ENCODE data around the gene CNBP.

CNBP gene

DNA sequence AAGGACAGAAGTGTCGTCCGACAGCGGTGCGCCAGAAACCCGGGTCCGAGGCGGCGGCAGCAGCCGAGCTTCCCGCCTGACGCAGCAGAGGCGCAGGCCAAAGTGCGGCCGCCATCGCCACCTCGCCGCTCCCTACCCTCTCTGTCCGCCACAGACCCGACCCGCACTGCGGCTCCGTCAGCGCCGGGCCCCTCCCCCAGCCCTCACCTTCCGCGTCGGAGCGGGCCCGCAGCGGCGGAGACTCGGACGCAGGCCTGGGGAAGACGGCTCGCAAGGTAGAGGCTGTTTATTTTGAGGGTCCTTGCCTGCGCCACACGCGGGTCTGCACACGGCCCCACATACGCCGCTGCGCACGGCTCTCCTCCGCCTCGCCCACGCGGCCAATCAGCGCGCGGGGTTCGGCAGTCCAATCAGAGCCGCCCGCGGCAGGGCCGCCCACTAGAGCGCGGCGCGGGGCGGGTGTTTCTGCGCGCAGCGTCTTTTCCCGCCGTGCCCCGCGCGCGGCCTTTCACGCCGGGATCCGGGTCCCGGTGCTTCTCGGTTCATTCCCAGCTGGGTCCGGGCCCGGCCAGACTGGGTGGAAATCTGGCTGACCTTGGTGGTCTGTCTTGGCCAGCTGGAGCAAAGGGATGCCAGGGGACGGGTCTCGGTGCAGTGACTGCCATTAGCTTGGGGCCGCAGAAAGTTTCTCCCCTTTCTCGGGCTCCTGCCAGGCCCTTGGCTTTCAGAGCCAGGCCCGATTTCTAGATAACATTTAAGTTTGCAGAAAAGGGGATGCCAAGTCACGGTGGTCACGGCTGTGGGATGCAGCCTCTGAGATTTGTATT lies at the start of gene CNBP:
Gene CNBP (minus strand): TSS at position 328 of the 827 bp plus-strand sequence. CDS start 12,139 bp downstream, outside the sequence.
- Mint-ChIP-seq H3K4me1 (peaks cover 44% of the 10 kb centered on the region), H3K4me3 (peak within 1 kb of the TSS; percentile 95)

DNA sequence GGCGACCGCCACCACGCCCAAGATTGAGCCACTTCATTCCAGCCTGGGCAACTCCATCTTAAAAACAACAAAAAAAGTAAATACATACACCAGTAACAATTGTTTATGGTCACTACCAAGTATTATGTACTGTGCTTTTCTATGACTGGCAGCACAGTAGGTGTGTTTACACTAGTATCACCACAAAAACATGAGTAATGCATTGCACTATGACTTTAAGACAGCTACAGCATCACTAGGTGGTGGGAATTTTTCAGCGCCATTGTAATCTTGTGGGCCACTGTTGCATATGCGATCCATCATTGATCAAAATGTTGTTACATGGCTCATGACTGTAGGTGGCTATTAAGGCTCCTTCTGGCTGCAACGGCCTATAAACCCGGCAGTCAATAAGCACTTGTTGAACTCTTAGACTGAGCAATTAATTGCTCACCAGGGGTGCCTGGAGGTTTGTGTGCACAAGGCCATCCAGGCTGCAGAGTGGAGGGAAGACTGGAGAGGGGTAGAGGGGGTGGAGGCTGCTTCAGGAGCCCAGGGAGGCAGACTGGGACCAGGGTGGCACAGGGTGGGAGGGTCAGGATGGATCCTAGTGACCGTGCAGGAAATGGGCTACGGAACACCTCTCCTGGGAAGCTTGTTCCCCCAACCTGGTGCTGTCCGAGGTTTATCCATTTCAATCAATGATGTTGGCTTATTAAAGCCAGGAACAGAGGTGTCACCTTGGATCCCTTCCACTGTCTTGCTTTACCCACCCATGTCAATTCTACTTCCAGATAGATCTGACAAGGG lies 47.8 kb upstream of the CNBP start:
- H3K27me3 Mint-ChIP-seq (ENCODE audit: low read depth, poor library complexity) = peaks cover 8% of the 10 kb centered on the region
- H3K4me3 Mint-ChIP-seq = no peak overlapping the region
- TF ChIP-seq, protein P1, sequence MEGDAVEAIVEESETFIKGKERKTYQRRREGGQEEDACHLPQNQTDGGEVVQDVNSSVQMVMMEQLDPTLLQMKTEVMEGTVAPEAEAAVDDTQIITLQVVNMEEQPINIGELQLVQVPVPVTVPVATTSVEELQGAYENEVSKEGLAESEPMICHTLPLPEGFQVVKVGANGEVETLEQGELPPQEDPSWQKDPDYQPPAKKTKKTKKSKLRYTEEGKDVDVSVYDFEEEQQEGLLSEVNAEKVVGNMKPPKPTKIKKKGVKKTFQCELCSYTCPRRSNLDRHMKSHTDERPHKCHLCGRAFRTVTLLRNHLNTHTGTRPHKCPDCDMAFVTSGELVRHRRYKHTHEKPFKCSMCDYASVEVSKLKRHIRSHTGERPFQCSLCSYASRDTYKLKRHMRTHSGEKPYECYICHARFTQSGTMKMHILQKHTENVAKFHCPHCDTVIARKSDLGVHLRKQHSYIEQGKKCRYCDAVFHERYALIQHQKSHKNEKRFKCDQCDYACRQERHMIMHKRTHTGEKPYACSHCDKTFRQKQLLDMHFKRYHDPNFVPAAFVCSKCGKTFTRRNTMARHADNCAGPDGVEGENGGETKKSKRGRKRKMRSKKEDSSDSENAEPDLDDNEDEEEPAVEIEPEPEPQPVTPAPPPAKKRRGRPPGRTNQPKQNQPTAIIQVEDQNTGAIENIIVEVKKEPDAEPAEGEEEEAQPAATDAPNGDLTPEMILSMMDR (IDR thresholded peaks at IDR 0.05) = no peak
- H3K27ac Mint-ChIP-seq = no peak overlapping the region
- peaks cover 13% of the 10 kb centered on the region for H3K4me1 Mint-ChIP-seq
- H3K36me3 Mint-ChIP-seq (ENCODE audit: low read depth) = no peaks in the 10 kb centered on the region
- DNase-seq = no peak
- H3K9me3 Mint-ChIP-seq = peaks cover 3% of the 10 kb centered on the region

More for the DNA sequence above, at the start of gene CNBP:
- Mint-ChIP-seq H3K36me3 (ENCODE audit: low read depth) (peaks cover 19% of the 10 kb centered on the region), H3K27ac (peak within 1 kb of the TSS; percentile 98), H3K9me3 (no peaks in the 10 kb centered on the region), H3K27me3 (ENCODE audit: low read depth, poor library complexity) (no peaks in the 10 kb centered on the region)
- DNase-seq = peak; percentile 92
- TF ChIP-seq, protein P1 (IDR thresholded peaks at IDR 0.05) = no peak

DNA sequence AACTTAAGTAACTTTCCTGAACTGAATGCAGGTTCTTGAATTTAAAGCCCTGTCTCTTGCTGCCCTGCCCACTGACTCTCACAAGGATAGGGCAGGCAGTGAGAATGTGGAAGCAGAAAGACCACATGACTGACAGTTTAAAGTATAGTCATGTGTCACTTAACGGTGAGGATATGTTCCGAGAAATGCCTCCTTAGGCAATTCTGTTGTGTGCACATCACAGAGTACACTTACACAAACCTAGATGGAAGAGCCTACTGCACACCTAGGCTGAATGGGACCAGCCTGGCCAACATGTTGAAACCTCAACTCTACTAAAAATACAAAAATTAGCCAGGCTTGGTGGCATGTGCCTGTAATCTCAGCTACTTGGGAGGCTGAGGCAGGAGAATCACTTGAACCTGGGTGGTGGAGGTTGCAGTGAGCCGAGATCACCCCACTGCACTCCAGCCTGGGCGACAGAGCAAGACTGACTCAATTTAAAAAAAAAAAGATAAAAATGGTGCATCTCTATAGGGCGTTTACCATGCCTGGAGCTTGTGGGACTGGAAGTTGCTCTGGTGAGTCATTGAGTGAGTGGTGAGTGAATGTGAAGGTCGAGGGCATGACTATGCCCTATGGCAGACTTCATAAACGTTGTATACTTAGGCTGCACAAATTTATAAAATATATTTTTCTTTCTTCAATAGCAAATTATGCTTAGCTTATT lies 46.8 kb upstream of the CNBP start:
- Mint-ChIP-seq H3K4me3 (no peak overlapping the region), H3K9me3 (no peaks in the 10 kb centered on the region), H3K4me1 (peaks cover 13% of the 10 kb centered on the region), H3K27ac (no peak overlapping the region), H3K36me3 (ENCODE audit: low read depth) (no peaks in the 10 kb centered on the region), H3K27me3 (ENCODE audit: low read depth, poor library complexity) (peaks cover 12% of the 10 kb centered on the region)
- DNase-seq = no peak
- TF ChIP-seq, protein P1 (IDR thresholded peaks at IDR 0.05) = no peak

DNA sequence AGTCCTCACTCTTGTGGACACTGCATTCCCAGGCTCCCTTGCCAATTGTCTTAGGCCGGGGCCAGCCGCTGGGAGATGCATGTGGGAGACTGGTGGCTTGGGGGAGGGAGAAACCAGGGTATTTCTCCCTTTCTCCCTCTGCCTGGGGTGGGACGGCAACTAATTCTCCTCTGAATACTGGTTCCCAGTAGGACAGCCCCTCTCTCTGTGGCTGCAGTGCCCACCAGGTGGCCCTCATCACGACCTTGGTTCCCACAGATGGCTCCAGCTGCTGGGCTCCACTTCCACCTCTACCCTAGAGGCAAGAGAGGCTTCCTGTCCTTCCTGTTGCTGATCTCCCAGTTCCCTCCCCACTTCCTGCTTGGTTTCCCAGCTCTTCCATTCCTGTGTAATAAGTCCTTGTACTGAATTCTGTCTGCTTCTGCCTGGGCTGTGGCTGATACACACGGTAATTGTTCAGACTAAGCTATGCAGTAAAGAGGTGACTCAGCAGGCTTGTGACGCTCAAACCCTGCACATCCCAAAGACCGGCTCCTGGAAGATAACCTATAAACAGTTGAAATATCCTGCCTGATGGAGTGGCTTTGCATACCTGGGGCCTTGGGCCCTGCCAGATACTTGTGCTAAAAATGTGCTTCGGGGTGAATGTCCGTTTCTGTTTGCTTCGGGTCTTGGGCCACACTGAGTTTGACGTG lies 45.3 kb upstream of the CNBP start:
- peaks cover 13% of the 10 kb centered on the region for H3K4me1 Mint-ChIP-seq
- H3K27ac Mint-ChIP-seq = peak overlapping the region; percentile 68
- no peak overlapping the region for H3K4me3 Mint-ChIP-seq
- DNase-seq = no peak
- peaks cover 12% of the 10 kb centered on the region for H3K27me3 Mint-ChIP-seq (ENCODE audit: low read depth, poor library complexity)
- H3K36me3 Mint-ChIP-seq (ENCODE audit: low read depth) = no peaks in the 10 kb centered on the region
- TF ChIP-seq, protein P1 (IDR thresholded peaks at IDR 0.05) = no peak
- H3K9me3 Mint-ChIP-seq = no peaks in the 10 kb centered on the region

DNA sequence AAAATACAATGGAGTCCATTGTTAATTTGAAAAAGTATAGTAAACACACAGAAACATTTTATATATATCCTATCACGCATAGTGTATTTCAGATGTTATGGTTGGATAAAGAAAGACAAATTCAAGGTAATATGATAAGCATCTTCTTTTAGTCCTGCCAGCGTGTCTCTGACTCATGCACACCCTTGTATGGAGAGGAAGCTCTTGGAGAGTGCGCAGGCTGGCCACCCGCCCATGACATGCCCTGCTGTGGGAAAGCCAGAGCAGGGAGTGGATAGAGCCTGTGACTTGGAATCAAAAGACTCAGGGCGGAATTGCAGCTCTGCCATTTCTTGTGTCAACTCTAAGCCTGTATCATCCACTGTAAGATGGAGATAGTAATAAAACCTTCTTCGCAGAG lies 42.7 kb upstream of the CNBP start:
- no peak for DNase-seq
- H3K36me3 Mint-ChIP-seq (ENCODE audit: low read depth) = no peaks in the 10 kb centered on the region

More for the DNA sequence above, 42.7 kb upstream of the CNBP start:
- Mint-ChIP-seq H3K9me3 (no peaks in the 10 kb centered on the region), H3K27ac (no peak overlapping the region), H3K4me1 (peaks cover 9% of the 10 kb centered on the region), H3K27me3 (ENCODE audit: low read depth, poor library complexity) (peaks cover 12% of the 10 kb centered on the region), H3K4me3 (no peak overlapping the region)
- TF ChIP-seq, protein P1 (IDR thresholded peaks at IDR 0.05) = no peak
